Effector CD8-positive, alpha-beta T cell (primary cell): Measurements from ENCODE around the gene JMJD1C.
"Not testable (repeated sequence)": the region's sequence is repeated elsewhere in the genome, so short reads cannot be mapped to it uniquely, and the experiment has no call there.

Experiments used
- DNase-seq: peaks from one replicate; lab custom pipeline; 2025; lab: John Stamatoyannopoulos, UW

The JMJD1C gene

GRCh38 chr10:63365976-63366765, 99.6 kb downstream of the JMJD1C start:
- no peak for DNase-seq

- DNase-seq: no peak
Observed at GRCh38 chr10:63364918-63365317, 100.9 kb downstream of the JMJD1C start.

DNA sequence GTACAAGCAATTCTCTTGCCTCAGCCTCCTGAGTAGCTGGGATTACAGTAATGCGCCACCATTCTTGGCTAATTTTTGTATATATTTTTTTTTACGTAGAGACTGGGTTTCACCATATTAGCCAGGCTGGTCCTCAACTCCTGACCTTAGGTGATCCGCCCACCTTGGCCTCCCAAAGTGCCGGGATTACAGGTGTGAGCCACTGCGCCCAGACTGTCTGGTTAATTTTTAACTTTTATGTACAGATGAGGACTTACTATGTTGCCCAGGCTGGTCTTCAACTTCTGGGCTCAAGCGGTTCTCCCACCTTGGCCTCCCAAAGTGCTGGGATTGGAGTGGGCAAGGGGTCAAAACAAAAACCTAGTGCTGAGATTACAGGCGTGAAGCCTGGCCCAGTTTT, 101.8 kb downstream of the JMJD1C start:
- no peak for DNase-seq

DNA sequence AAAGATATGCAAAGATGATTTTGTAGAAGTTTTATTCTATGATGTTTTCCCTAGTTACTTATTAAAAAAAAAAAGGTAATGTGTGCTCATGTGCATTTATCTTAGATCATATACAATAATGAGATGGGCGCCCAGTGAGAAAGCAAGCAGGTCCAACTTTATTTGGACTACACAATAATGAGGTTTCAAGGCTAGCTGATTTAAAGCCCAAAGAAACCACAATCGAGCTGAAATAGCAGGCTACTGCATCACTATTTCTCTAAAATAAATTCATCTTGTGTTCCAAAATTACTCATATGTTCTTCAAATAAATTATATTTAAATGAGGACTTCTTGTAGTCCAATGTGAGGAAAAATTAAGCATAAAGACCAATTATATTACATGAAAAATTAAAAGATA, 110.1 kb downstream of the JMJD1C start:
- DNase-seq: no peak

- DNase-seq: no peak
Observed at GRCh38 chr10:63352976-63353375, 112.8 kb downstream of the JMJD1C start.

- no peak for DNase-seq
Observed at GRCh38 chr10:63348245-63348850, 117.4 kb downstream of the JMJD1C start.

DNA sequence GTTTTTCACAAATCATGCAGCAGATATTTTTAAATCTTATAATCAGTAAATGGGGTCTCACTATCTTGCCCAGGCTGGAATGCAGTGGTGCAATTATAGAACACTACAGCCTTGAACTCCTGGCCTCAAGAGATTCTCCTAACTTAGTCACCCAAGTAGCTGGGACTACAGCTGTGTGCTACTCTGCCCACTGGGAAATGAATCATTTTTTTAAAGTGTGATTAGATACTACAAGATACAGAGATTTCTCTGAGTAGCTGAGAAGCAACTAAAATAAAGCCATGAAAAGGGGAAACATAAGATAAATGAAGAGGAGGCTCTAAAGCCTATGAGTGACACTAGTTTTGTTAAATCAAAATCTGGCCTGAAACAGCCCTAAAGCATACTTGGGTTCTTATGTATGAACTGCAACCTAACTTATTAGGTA, 119.7 kb downstream of the JMJD1C start:
- no peak for DNase-seq

DNA sequence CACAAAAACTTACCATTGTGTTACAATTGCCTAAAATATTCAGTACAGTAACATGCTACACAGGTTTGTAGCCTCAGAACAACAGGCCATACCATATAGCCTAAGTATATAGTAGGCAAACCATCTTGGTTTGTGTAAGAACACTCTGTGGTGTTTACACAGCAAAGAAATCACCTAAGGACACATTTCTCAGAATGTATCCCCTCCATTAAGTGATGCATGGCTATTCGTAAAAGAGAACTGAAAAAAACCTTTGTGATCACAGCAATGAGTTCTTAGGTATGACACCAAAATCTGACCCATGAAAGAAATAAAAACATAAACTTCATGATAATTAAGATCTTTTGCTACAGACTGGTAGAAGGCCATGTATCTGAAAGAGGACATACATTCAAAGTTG, 121.5 kb downstream of the JMJD1C start:
- no peak for DNase-seq

GRCh38 chr10:63343476-63343875, 122.3 kb downstream of the JMJD1C start:
- DNase-seq: no peak

- not testable (repeated sequence) for DNase-seq
Observed at GRCh38 chr10:63339640-63340039, 126.1 kb downstream of the JMJD1C start.

DNA sequence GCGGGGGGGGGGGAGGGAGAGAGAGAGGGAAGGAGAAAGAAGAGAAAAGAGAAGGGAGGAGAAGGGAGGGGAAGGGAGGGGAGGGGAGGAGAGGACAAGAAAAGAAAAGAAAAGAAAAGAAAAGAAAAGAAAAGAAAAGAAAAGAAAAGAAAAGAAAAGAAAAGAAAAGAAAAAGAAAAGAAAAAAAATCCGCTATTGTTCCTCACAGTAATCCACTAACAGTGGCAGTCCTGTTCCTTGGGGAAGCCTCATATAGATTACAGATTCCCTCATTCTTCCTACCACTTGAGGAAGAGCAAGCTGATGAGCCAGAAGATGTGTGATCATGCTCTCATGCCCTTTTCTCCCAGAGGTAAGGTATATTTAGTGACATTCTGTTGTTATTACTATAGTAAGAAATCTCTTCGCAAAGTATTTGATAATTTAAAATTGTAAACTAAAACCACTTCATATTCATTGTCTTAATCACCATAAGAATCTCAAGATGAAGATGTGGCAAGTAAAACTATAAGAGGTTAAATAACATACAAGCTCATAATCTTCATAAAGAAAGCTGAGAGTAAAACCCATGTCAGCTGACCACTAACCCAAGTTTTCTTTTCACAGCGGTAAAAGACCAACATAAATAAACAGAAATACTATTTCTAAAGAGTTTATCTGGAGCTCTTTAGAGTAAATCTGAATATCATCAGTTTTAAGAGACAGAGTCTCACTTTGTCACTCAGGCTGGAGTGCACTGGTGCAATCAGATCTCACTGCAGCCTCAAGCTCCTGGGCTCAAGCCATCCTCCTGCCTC, 128.1 kb downstream of the JMJD1C start:
- DNase-seq: no peak

GRCh38 chr10:63331586-63331985, 134.2 kb downstream of the JMJD1C start:
- DNase-seq: no peak

DNA sequence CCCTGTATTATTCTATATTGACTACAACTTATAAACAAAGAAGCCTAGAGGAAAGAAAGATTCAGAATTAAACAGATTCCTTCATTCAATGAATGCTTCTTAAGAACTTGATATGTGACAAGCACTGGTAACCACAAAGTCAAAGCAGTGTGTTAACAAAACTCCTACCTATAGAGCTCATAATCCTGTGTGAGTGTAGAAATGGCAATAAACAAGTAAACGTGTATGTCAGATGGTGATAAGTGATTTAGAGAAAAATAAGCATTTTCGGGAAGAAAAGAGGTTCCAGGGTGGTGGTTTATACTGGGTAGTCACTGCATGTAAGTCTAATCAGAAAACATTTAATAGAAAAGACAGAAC, 141.3 kb downstream of the JMJD1C start:
- no peak for DNase-seq

- DNase-seq: no peak
Observed at GRCh38 chr10:63323701-63324494, 141.9 kb downstream of the JMJD1C start.

DNA sequence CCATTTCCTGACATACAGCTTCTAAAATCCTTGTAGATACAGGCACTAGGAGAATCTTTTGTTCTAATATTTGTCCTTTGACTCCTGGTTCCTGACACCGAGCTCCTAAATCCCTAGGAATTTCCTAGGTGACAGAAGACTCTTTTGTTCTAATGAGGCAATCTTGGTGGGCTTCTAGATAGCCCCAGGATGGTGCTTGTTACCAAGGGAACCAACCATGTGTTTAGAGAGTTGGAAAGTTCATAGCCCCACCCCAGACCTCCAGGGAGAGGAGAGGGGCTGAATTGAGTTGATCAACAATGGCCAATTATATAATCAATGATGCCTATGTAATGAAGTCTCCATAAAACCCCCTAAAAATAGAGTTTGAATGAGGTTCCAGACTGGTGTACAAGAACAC, 145.1 kb downstream of the JMJD1C start:
- no peak for DNase-seq

- no peak for DNase-seq
Observed at GRCh38 chr10:63319231-63319630, 146.5 kb downstream of the JMJD1C start.

- no peak for DNase-seq
Observed at GRCh38 chr10:63318491-63318890, 147.3 kb downstream of the JMJD1C start.

DNA sequence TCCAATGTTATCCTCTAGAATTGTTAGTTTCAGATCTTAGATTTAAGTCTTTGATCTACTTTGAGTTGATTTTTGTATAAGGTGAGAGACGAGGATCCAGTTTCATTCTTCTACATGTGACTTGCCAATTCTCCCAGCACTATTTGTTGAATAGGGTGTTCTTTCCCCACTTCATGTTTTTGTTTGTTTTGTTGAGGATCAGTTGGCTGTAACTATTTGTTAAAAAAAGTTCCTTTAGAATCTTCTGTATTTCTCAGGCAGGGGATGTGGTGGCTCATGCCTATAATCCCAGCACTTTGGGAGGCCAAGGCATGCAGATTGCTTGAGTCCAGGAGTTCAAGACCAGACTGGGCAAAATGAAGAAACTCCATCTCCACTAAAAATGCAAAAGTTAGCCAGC, 151.8 kb downstream of the JMJD1C start:
- no peak for DNase-seq

- DNase-seq: no peak
Observed at GRCh38 chr10:63313066-63313717, 152.6 kb downstream of the JMJD1C start.

DNA sequence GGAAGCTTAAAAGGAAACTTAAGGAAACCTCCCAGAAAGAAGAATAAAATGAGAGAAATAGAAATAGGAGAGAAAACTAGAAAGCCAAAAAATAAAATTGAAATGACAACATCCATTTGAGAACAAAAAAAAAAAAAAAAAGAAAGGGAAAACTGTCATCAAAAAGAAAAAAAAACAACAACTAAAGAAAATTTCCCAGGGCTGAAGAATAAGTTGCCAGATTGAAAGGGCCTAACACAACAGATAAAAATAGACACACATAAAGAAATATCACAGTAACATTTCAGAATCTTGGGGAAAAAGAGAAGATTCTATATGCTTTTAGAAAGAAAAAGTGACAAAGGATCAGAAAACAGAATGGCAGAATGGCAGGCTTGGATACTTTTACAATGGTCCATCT, 157.1 kb downstream of the JMJD1C start:
- no peak for DNase-seq

DNA sequence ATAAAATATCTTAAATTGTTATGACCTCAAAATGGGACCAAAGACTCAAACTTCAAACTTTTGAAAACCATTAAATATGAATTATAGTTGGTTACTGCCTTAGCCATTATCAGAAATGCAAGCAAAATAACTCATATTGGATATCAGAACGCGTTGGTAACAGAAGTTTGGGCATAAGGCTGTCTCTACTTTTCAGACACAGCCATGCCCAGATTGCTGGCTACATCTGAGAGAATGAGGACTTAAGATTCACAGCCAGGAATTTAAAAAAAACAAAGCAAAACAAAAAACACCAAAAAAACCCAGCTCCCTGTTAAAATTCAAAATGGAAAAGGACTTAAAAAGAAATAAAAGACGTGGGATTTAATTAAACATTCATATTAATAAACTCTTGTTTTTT, 161.6 kb downstream of the JMJD1C start:
- no peak for DNase-seq

DNA sequence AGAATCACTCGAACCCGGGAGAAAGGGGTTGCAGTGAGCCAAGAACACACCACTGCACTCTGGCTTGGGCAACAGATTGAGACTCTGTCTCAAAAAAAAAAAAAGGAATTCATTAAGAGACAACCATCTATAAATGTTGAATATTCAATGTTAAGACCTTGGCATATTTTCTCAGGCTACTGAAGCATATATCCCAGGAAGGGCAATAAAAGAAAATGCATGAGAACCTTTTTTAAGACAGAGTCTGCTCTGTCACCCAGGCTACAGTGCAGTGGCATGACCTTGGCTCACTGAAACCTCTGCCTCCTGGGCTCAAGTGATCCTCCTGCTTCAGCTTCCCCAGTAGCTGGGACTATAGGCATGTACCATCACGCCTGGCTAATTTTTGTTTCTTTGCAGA, 165.0 kb downstream of the JMJD1C start:
- no peak for DNase-seq
